ENCODE data around the gene TEX264.

The TEX264 gene

DNA sequence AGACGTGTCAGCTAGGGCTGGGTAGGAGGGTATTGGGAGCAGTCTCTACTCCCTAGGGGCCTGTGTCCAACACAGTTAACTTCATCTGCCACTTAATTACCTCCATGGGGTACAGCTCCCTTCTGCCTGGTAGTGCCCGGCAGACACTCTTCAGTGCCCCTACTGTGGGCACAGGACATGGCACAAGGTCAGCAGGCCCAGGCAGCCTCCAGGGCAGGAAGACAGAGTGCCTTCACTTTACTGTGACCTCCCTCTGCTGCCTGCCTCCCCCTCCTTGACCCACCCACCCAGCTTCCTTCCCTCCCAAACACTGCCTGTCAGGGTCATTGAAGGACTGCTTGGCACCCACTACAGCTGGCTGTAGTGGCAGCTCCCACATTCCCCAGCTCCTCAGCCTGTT is 29.4 kb downstream of the TEX264 start:
- DNase-seq: no peak

DNA sequence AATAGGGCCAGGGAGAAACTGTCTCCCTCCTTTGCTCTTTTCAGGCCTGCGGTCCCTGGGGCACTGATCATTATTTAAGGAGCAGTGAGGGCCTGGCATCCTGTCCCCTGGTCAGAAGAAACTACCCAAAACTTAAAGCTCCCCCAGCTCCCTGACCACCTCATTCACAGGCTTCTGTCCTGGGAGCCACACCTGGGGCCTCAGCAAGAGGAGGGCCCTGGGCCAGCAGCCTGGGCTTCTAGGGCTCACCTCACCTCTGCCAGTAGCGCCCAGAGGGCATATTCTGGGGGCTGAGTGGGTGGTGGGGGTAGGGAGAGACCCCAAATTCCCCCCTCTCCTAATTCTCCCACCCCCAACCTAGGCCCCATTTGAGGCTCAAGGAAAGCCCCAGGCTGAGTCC is 31.1 kb downstream of the TEX264 start:
- DNase-seq: no peak

DNA sequence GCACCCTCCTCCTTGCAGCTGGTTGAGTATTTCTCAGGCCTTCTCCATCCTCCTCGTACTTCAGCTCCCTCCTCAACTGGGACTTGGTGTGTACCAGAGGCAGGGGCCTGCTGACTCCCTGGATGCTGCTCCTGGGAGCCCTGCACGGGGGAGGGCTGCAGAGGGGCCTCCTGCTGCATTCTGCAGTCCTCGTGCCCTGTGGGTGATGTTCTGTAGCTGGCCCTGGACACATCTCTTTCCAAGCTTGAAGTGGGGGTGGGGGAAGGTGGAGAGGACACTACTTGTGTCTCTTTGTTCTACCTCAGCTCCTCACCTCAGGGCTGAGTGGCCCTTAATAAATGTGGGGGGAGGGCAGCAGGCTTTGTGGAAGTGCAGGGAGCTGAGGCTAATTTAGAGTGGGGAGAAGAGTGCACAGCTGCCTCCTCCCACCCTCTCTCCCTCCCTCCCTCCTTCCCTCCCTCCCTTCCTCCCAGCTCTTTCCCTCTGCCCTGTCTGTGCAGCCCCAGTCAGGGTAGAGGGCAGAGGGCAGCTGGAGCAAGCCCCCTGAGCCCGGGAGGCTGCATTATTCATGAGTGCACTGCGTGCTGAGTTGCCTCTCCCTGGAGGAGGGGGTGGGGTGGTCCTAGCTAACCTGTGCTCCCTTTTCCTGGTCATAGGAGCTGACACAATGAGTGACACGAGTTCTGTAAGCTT is 32.2 kb downstream of the TEX264 start:
- peak; percentile 36 for DNase-seq

DNA sequence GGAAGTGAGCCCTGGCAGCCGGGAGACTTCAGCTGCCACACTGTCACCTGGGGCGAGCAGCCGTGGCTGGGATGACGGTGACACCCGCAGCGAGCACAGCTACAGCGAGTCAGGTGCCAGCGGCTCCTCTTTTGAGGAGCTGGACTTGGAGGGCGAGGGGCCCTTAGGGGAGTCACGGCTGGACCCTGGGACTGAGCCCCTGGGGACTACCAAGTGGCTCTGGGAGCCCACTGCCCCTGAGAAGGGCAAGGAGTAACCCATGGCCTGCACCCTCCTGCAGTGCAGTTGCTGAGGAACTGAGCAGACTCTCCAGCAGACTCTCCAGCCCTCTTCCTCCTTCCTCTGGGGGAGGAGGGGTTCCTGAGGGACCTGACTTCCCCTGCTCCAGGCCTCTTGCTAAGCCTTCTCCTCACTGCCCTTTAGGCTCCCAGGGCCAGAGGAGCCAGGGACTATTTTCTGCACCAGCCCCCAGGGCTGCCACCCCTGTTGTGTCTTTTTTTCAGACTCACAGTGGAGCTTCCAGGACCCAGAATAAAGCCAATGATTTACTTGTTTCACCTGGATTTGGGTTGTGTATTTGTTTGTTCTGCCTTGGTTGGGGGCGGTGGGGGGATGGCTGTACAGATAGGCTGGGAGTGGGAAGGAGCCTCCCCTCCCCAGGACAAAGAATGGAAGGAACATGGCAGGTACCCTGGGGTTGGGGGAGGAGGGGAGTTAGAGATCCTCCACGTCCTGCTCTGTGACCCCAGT is 32.9 kb downstream of the TEX264 start:
- peak; percentile 5 for DNase-seq

DNA sequence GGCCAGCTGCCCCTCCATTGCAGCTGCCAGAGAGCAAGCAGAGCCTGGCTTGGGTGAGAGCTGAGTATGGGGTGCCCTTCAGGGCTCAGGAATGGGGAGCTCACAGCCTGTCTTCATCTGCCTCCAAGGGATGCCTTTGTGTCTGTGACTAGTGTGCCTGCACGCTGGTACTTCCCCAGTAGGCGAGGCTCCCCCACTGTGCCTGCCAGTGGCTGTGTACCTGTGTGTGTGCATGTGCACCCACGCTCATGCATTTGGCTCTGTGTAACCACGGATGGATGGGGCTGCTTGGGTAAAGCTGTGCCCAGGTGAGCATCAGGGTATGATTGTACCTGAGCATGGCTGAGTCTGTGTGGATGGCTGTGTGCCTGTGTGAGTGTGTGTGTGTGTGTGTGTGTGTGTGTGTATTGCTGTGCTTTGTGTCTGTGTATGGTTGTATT is 33.5 kb downstream of the TEX264 start:
- DNase-seq: no peak

DNA sequence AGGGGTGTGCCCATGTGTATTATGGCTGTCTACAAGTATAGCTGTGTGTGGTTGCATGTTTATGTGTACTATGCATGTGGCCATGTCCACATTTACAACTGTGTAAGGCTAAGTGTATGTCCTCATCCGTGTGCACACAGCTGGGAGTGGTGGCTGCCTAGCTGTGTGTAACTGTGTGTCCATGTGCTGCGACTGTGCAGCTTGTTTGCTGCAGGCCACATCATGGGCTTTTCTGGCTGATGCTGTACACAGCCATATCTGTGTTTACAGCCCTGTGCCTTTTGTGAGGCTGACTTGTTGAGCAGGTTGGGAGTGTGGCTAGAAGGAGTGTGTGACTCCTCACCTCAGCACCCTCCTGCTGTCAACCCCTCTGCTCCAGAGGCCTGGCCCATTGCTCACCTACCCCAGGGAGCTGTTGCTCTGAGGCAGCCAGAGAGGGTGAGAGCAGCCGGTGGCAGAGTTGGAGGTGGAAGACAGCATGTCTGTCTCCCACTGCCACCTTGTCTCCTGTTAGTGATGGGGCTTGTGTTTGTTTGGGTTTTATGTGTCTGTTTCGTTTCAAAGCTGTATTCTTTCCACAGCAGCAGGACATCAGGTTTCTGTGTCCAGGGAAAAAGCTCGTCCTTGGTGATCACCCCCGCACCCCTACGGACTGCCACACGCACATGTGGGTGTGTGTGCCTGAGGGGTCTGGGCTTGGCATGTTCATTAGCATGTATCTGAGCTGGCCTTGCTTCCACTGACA is 34.4 kb downstream of the TEX264 start:
- DNase-seq: no peak

DNA sequence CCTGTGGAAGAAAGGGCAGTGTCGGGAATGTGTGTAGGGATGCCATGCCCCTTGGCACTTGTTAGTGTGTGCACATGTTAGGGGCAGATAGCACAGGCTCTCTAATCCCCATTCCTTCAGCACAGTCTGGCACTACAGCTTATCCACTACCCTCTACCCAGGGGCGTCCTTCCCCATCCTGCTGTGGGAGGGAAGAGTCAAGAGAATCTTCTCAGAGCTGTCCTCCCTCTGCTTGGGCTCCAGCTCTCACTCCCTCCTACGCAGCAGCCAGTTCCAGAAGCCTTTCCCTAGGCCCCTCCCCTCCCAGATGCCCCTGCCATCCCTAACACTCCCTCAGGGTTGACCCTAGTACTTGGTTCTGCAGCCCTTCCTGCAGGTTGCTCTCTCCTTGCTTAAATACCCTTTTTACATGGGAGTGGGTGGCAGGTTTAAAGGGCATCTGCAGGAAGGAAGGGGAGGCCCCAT is 35.0 kb downstream of the TEX264 start:
- DNase-seq: no peak

DNA sequence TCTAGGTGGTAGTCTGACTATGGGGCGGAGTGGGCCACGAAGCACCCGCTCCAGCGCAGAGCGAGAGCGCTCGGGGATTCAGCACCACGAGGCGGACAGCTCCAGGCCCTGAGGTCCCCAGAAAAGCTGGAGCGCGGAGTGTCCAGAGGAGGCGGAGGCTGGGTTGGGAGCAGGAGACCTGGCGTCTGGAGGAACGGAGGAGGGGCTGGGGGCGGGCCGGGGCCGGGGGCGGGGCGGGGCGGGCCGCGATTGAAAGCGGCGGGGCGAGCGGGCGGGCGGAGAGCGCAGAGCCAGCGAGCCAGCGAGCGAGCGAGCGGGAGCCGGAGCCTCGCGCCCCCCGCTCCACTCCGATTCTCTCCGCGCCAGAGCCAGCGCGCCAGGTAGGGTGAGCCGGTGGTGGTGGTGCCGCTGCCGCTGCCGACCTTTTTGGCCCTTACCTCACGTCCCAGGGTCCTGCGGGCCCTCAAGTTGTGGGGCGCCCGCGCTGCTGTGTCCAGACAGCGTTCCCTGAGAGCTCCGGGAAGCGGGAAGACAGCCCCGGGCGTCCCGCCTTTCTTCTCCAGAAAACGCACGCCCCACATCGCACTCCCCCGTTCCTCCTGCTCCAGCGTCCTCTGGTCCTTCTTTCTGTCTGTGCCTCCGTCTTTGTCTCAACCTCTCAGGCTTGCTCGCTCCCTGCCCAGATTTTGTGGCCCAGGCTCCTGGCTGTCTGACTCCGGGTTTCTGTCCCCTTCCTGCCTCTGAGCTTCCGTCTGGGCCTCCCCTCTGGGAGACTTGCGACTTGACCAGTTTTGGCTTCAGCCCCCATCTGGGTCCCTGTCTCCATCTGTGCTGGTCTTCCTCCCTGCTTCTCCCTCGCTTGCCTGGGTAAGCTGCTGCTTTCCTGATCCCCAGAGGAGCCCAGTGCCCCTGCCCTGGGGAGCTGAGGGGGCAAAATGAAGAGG is 36.0 kb downstream of the TEX264 start, which contains the start of gene GRM2:
GRM2 (plus strand) TSS at position 281 of the 944 bp plus-strand sequence. CDS start 1,916 bp downstream, outside the sequence.
- peak; percentile 44 for DNase-seq

DNA sequence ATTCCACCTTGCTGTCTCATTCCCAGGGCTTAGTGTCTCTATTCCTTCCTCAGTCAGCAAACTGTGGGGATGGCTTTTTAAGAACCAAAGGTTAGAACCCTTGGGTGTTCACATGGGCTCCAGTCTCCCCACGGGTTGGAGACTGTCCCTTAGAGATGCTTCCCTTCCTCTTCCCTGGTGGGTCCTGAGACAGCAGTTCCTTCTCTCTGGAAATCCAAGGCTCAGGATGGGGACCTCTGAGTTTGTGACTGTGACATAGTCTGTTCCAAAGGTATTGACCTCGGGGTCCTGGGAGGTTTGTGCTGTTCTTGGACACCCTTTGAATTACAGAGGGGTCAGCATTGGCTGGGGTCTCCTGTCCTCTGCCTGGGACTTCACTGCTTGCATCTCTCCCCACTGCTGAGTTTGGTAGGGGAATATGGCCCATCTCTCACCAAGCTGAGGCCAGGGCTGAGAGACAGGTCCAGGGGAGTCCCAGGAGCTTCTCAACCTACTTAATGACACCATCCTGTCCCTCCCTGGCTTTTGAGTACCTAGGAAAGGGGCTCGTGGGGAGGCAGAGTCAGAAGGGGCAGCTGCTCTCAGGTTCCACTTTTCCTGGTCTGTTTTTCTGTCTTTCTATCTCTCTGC is 37.3 kb downstream of the TEX264 start:
- no peak for DNase-seq

DNA sequence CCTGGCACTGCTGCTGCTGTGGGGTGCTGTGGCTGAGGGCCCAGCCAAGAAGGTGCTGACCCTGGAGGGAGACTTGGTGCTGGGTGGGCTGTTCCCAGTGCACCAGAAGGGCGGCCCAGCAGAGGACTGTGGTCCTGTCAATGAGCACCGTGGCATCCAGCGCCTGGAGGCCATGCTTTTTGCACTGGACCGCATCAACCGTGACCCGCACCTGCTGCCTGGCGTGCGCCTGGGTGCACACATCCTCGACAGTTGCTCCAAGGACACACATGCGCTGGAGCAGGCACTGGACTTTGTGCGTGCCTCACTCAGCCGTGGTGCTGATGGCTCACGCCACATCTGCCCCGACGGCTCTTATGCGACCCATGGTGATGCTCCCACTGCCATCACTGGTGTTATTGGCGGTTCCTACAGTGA is 38.0 kb downstream of the TEX264 start:
- no peak for DNase-seq

DNA sequence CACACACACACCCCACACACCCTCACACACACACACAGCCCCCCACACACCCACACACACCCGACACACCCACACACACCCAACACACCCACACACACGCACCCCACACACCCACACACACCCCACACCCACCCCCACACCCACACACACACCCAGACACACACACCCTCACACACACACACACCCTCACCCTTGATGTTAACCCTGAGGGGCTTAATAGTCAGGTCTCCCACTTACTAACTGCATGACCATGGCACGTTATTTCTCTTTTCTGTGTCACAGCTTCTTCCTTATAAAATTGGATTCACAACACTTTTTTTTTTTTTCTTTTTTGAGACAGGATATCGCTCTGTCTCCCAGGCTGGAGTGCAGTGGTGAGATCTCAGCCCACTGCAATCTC is 38.6 kb downstream of the TEX264 start:
- no peak for DNase-seq

DNA sequence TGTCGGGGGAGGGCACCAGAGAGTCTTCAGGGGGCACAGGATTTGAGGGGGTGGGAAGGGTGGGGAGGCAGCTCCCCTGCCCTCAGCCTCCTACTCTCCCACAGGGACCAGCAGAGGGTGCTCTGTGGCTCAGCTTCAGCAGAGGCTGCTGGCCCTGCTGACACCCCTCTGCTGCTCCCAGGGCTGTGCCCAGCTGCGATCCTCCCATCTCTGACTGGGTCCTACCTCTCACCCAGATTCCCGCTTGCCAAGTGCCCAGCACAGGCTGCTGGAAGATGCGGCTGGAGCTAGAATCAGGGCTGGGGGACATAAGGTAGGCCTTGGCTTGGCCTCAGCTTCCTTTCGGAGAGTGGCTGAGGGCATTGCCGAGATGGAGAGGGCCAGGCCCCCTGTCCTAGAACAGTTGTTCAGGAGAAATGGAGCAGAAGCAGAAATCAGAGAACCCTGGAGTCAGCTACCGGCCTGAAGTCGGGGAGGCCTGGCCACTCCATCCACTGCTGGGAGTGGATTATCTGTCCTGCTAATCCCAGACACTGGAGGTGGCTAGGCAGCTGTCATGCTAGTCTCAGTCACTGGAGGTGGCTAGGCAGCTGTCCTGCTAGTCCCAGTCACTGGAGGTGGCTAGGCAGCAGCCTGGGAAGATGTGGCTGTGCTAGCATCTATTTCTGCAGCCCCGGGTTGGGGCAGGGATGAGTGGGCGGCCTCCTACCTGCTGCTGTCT is 39.7 kb downstream of the TEX264 start:
- DNase-seq: no peak

DNA sequence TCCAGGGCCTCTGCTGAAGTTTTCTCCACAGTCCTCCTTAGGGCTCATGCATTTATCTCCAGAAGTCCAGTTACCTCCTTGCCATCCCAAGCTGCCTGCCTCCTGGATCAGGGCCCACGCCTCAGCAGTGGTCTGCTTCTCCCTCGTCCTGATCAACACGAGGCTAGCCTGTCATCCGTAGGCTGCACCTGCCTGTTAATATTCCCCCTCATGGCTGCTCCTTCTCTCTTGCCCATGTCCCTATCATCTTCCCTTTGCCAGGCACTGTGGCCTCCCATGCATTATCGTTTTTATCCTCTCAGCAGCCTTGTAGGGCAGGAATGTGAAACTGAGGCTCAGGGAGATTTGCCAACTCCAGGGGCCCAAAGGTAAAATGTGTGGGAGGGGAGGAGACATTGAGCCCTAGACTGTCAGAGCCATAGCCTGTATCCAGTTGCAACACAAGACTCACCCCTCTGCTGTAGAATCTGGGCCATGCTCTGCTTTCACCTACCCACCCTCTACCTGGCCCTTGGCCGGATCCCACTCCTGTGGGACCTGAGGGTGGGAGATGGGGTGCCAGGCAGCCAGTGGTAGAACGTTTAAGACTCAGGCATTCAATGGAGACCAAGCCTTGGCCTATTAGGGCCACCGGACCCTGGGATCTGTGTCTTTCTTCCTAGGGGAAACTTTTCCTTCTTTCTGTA is 40.4 kb downstream of the TEX264 start:
- no peak for DNase-seq

DNA sequence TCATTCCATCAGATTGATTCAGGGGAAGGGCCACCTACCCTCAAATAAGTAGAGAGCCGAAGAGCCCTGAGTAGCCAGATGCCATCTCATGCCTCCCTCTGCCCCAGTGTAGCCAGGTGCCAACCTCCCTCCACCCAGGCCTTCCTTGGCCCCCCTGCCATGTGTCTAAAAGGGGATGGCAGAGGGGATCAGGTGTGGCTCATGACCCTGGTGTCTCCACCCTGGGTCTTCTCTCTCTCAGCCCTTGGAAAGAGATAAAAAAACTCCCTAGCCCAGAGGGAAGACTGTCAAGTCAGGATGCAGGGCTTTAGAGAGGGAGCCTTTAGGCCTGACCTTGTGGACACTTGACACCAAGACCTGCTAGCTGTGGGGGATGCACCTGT is 41.0 kb downstream of the TEX264 start:
- DNase-seq: no peak

DNA sequence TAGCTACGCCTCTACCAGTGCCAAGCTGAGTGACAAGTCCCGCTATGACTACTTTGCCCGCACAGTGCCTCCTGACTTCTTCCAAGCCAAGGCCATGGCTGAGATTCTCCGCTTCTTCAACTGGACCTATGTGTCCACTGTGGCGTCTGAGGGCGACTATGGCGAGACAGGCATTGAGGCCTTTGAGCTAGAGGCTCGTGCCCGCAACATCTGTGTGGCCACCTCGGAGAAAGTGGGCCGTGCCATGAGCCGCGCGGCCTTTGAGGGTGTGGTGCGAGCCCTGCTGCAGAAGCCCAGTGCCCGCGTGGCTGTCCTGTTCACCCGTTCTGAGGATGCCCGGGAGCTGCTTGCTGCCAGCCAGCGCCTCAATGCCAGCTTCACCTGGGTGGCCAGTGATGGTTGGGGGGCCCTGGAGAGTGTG is 41.5 kb downstream of the TEX264 start:
- no peak for DNase-seq

DNA sequence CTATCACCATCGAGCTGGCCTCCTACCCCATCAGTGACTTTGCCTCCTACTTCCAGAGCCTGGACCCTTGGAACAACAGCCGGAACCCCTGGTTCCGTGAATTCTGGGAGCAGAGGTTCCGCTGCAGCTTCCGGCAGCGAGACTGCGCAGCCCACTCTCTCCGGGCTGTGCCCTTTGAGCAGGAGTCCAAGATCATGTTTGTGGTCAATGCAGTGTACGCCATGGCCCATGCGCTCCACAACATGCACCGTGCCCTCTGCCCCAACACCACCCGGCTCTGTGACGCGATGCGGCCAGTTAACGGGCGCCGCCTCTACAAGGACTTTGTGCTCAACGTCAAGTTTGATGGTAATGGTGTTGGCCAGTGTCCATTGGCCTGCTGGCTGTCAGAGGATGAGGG is 41.9 kb downstream of the TEX264 start:
- no peak for DNase-seq

DNA sequence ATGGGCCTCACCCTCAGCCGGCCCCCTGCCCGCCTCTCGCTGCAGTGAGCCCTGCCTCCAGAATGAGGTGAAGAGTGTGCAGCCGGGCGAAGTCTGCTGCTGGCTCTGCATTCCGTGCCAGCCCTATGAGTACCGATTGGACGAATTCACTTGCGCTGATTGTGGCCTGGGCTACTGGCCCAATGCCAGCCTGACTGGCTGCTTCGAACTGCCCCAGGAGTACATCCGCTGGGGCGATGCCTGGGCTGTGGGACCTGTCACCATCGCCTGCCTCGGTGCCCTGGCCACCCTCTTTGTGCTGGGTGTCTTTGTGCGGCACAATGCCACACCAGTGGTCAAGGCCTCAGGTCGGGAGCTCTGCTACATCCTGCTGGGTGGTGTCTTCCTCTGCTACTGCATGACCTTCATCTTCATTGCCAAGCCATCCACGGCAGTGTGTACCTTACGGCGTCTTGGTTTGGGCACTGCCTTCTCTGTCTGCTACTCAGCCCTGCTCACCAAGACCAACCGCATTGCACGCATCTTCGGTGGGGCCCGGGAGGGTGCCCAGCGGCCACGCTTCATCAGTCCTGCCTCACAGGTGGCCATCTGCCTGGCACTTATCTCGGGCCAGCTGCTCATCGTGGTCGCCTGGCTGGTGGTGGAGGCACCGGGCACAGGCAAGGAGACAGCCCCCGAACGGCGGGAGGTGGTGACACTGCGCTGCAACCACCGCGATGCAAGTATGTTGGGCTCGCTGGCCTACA is 44.4 kb downstream of the TEX264 start:
- DNase-seq: no peak

DNA sequence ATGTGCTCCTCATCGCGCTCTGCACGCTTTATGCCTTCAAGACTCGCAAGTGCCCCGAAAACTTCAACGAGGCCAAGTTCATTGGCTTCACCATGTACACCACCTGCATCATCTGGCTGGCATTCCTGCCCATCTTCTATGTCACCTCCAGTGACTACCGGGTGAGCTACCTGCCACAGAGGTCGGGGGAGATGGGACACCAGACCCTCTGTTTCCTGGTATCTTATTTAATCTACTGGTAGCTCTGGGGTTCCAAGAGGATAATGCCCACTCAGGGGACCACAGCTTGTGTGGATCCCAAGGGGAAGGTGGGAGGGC is 44.9 kb downstream of the TEX264 start:
- no peak for DNase-seq

DNA sequence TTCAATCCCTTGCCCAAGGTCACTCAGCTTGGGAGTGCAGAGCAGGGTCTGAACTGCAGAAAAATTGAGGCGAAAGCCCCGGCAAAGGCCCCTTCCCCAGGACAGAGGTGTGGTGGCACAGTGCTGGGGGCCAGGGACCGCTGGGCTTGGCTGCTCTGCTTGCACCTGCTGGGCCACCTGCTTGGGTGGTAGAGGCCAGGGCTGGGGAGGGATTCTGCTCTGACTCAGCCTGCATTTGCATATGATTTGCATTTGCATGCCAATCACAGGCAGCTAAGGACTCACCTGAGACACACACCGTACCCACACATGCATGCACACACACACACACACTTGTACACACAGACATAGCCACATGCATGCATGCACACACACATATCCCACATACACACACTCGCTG is 45.8 kb downstream of the TEX264 start:
- no peak for DNase-seq

DNA sequence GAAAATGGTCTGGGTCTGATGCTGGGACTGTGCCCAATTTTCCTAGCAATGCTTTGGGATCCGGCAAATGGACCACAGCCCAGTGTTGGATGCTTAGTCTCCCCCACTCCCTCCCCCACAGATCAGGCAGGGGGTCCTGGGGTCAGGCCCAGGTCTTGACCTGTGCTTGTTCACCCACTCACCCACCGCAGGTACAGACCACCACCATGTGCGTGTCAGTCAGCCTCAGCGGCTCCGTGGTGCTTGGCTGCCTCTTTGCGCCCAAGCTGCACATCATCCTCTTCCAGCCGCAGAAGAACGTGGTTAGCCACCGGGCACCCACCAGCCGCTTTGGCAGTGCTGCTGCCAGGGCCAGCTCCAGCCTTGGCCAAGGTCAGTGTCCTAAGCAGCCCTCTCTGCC is 46.4 kb downstream of the TEX264 start:
- no peak for DNase-seq

All from DMS79 treated with DMSO at 0.1 percent for 48 hours (cell line).